ENCODE results near the gene ADAP2. TPM values are rescaled to one million over a fixed set of nuclear protein-coding genes. Genes with fewer than 3 reads are reported as not detected.
"Not testable (repeated sequence)": the region's sequence is repeated elsewhere in the genome, so short reads cannot be mapped to it uniquely, and the experiment has no call there.

The ADAP2 gene
- total RNA-seq, 2 donors from 2014 or later = 1.8 TPM

GRCh38 chr17:30929081-30929633, 7.4 kb downstream of the ADAP2 start:
- WGBS, 2 experiments (ENCODE audit: insufficient coverage in 1 of 2, insufficient read length in 1 of 2) = 73 to 81% methylated on average over 8 of the region's 8 CpGs
- Mint-ChIP-seq H3K36me3 (ENCODE audit: low read depth) (no peaks in the 10 kb centered on the region), H3K4me3 (no peak overlapping the region), H3K27ac (peak overlapping the region; percentile 74), H3K4me1 (peaks cover 16% of the 10 kb centered on the region), H3K27me3 (ENCODE audit: insufficient read depth) (peaks cover 14% of the 10 kb centered on the region), H3K9me3 (no peaks in the 10 kb centered on the region)
- no peak overlapping the region for H3K9ac ChIP-seq (ENCODE audit: extremely low read depth, low read length, poor library complexity, severe bottlenecking)
- no peak overlapping the region for H3K4me3 ChIP-seq (ENCODE audit: low read length)
- no peaks in the 10 kb centered on the region for H3K36me3 ChIP-seq (ENCODE audit: control insufficient read depth, insufficient read depth, low read length)
- H3K27ac ChIP-seq (ENCODE audit: low read depth, low read length) = no peak overlapping the region
- DNase-seq = peak; percentile 58
- TF ChIP-seq CTCF (conservative IDR thresholded peaks at IDR 0.05) = no peak
- peaks cover 3% of the 10 kb centered on the region for H3K27me3 ChIP-seq (ENCODE audit: control insufficient read depth, insufficient read depth, low read length, poor library complexity, severe bottlenecking)
- no peaks in the 10 kb centered on the region for H3K9me3 ChIP-seq (ENCODE audit: control insufficient read depth, low read length)
- H3K4me1 ChIP-seq (ENCODE audit: control insufficient read depth, insufficient read depth, low read length) = peaks cover 9% of the 10 kb centered on the region

GRCh38 chr17:30929861-30930260, 8.1 kb downstream of the ADAP2 start:
- H3K9ac ChIP-seq (ENCODE audit: extremely low read depth, low read length, poor library complexity, severe bottlenecking); H3K9me3 Mint-ChIP-seq; H3K27ac ChIP-seq (ENCODE audit: low read depth, low read length); H3K9me3 ChIP-seq (ENCODE audit: control insufficient read depth, low read length); H3K4me3 ChIP-seq (ENCODE audit: low read length); DNase-seq; H3K4me1 ChIP-seq (ENCODE audit: control insufficient read depth, insufficient read depth, low read length); H3K27me3 ChIP-seq (ENCODE audit: control insufficient read depth, insufficient read depth, low read length, poor library complexity, severe bottlenecking); H3K36me3 Mint-ChIP-seq (ENCODE audit: low read depth); H3K36me3 ChIP-seq (ENCODE audit: control insufficient read depth, insufficient read depth, low read length); H3K4me3 Mint-ChIP-seq; H3K27ac Mint-ChIP-seq: not testable (repeated sequence)
- WGBS, 2 experiments (ENCODE audit: insufficient coverage in 1 of 2, insufficient read length in 1 of 2) = 91 to 93% methylated on average over 2 of the region's 3 CpGs
- H3K27me3 Mint-ChIP-seq (ENCODE audit: insufficient read depth) = peaks cover 10% of the 10 kb centered on the region
- H3K4me1 Mint-ChIP-seq = peaks cover 12% of the 10 kb centered on the region

GRCh38 chr17:30930495-30930894, 8.8 kb downstream of the ADAP2 start:
- no peak for DNase-seq
- Histone ChIP-seq H3K9ac (ENCODE audit: extremely low read depth, low read length, poor library complexity, severe bottlenecking) (no peak overlapping the region), H3K9me3 (ENCODE audit: control insufficient read depth, low read length) (no peaks in the 10 kb centered on the region), H3K27ac (ENCODE audit: low read depth, low read length) (no peak overlapping the region), H3K4me1 (ENCODE audit: control insufficient read depth, insufficient read depth, low read length) (peaks cover 6% of the 10 kb centered on the region), H3K4me3 (ENCODE audit: low read length) (no peak overlapping the region), H3K36me3 (ENCODE audit: control insufficient read depth, insufficient read depth, low read length) (no peaks in the 10 kb centered on the region), H3K27me3 (ENCODE audit: control insufficient read depth, insufficient read depth, low read length, poor library complexity, severe bottlenecking) (no peaks in the 10 kb centered on the region)
- Mint-ChIP-seq H3K4me3 (no peak overlapping the region), H3K9me3 (no peaks in the 10 kb centered on the region), H3K36me3 (ENCODE audit: low read depth) (no peaks in the 10 kb centered on the region), H3K27ac (no peak overlapping the region), H3K27me3 (ENCODE audit: insufficient read depth) (peaks cover 7% of the 10 kb centered on the region), H3K4me1 (peaks cover 12% of the 10 kb centered on the region)
- WGBS, 2 experiments (ENCODE audit: insufficient coverage in 1 of 2, insufficient read length in 1 of 2) = 92% methylated on average over 3 of the region's 3 CpGs; no CpG with 5 or more reads in 1 of the 2 experiments
- no peak for TF ChIP-seq CTCF (conservative IDR thresholded peaks at IDR 0.05)

GRCh38 chr17:30931582-30931981, 9.8 kb downstream of the ADAP2 start:
- H3K27me3 Mint-ChIP-seq (ENCODE audit: insufficient read depth); H3K4me3 Mint-ChIP-seq: not testable (repeated sequence)
- 88 to 92% methylated on average over 7 to 8 of the region's 8 CpGs for WGBS, 2 experiments (ENCODE audit: insufficient coverage in 1 of 2, insufficient read length in 1 of 2)

More at GRCh38 chr17:30931582-30931981, 9.8 kb downstream of the ADAP2 start:
- H3K9me3 ChIP-seq (ENCODE audit: control insufficient read depth, low read length); H3K36me3 Mint-ChIP-seq (ENCODE audit: low read depth); H3K27ac Mint-ChIP-seq; DNase-seq; H3K27ac ChIP-seq (ENCODE audit: low read depth, low read length); H3K4me3 ChIP-seq (ENCODE audit: low read length); H3K9ac ChIP-seq (ENCODE audit: extremely low read depth, low read length, poor library complexity, severe bottlenecking); H3K36me3 ChIP-seq (ENCODE audit: control insufficient read depth, insufficient read depth, low read length); H3K27me3 ChIP-seq (ENCODE audit: control insufficient read depth, insufficient read depth, low read length, poor library complexity, severe bottlenecking); H3K9me3 Mint-ChIP-seq; H3K4me1 ChIP-seq (ENCODE audit: control insufficient read depth, insufficient read depth, low read length): not testable (repeated sequence)
- H3K4me1 Mint-ChIP-seq = peaks cover 12% of the 10 kb centered on the region
